GM18502 (cell line): Measurements from ENCODE around the gene TRIM47.

Experiments used
- ATAC-seq: cut with Tn5 transposase; IDR thresholded peaks from one replicate; pipeline ENCODE4 v1.9.1; 2021; ENCODE audit warnings: mild to moderate bottlenecking; ENCODE audit not compliant: unreplicated experiment, poor library complexity

The TRIM47 gene

DNA sequence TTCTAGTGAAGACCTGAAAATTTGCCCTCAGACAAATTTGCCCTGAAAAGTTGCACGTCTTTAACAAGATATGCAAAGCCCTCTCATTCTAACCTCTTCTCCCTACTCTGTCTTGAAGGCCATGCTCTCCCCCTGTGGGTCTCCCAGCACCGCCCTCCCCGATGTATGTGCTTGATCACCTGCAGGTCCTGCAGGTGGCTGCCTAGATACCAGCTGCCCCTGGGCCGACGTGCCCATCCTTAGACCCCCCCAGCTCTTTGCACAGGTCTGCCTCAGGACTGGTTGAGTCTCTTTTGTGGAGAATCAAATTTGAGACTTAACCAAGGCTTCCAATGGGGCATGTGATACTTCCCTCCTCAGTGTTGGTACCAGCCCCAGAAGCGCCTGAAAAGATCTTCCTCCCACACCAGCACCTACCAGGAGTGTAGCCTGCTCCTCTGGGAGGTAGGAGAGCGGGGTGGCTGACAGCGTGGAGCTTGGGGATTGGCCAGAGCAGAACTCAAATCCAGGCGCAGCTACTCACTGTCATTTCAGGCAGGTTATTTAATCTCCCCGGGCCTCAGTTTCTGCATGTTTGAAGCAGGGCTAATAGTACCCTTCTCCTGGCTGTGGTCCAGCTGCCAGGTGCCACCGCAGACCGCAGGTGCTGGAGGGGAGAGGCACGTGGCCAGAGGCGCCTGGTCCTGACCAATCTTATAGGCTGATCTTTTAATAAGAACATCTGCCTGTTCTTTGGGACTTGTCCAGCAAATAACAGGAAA is 30.9 kb upstream of the TRIM47 start:
- no peak for ATAC-seq

DNA sequence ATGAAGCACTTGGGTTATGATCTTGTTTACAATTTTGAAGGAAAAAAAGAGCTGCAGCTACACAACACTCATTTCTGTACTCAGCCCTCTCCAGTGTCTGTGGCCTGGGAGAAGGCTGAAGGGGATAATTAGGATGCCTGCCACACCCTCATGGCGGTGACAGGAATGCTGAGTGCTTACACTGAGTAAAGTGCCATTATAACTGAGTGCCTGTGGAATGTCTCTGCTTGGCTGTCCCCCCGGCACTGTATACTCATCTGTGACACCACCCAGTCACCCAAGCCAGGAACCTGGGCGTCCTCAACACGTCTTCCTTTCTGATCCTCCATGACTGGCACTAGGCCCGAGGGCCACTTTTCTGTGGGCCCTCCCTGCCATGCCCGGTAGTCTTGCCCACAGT is 29.8 kb upstream of the TRIM47 start:
- ATAC-seq, result no peak

DNA sequence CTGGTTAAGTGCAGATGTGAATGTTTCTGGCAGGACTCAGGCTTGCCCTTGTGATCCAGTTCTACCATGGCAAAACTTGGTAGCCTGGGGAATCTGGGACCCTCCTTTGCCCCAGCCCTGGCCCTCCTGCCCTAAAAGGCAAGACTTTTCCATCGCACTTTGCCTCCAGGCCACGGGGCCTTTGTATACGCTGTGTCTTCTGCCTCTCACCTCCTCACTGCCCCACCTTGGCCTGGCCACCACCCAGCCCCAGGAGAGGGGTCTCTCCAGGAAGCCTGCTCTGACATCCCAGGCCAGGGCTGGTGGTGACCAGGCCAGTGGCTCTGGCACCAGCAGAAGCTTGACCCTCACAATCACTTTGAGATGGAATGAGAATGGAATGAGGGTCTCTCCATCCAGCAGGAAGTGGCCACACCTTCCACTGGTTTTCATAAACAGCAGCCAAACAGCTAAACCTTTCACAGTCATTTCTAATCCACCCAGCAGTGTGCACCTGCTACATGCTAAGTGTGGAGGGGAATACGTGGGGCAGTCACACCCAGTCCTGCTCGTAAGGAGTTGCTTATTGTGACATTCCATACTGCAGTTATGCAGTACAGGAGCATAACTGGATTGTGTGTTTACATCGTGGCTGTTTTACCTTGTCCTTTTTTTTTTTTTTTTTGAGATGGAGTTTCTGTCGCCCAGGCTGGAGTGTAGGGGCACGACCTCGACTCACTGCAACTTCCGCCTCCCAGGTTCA is 27.9 kb upstream of the TRIM47 start:
- no peak for ATAC-seq

DNA sequence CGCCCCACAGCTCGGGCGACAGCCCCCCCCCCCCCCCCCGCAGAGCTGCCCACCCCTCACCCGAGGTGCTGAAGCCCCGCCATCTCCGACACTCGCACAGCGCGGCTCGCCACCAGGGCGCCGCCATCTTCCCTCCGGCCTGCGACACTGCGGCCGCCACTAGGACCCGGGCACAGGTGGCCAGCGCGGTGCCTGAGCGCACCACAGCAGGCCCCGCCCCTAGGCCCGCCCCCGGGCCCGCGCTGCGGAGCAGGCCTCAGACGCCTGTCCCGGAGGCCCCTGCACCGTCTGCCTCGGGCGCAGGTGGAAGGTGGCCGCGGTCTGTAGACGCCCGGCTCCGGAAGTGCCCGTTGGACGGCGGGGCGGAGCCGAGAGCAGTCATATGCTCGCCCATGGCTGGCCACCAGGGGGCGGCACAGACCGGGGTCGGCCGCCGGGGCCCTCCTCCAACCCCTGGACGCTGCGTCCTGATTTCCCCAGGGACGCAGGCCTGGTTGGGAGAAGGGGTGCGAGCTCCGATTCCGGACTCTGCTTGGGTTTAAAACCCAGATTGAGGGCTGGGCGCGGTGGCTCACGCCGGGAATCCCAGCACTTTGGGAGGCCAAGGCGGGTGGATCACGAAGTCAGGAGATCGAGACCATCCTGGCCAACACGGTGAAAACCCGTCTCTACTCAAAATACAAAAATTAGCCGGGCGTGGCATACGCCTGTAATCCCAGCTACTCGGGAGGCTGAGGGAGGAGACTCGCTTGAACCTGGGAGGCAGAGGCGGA is 26.6 kb upstream of the TRIM47 start, which contains the start of gene MRPL38:
TSS of gene MRPL38 (minus strand) at position 136 of the 773 bp plus-strand sequence. CDS start at position 127, 9 bp downstream.
- ATAC-seq, result peak; percentile 98

DNA sequence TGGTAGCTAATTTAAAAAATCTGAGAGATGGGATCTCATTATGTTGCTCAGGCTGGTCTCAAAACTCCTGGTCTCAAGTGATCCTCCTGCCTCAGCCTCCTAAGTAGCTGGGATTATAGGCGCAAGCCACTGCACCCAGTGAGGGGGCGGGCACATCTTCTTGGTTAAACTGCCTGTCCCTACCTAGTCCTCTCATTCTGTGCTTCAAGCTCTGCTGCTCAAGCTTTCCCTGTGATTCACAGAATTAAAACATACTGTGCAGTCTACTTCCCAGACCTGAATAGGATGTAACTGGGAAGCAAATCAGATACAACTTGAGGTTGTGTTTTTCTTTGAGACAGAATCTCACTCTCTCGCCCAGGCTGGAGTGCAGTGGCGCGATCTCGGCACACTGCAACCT is 24.0 kb upstream of the TRIM47 start:
- no peak for ATAC-seq

DNA sequence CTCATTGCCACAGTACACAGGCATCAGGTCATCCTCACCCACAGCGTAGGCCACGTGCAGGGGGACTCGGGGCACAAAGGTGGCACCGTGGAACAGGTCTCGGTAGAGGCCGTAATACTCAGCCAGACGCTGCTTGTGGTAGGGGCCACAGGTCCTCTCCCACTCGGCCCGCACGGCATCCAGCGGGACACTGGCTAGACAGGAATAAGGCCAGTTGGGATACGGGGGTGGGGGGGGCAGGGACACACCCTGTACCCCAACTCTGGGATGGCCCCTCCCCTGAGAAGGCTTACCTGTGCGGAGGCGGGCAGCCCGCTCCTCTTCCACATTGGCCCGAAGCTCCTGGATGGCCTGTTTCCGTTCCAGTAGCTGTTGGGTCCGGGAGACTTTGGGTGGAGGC is 23.3 kb upstream of the TRIM47 start:
- ATAC-seq, result no peak

DNA sequence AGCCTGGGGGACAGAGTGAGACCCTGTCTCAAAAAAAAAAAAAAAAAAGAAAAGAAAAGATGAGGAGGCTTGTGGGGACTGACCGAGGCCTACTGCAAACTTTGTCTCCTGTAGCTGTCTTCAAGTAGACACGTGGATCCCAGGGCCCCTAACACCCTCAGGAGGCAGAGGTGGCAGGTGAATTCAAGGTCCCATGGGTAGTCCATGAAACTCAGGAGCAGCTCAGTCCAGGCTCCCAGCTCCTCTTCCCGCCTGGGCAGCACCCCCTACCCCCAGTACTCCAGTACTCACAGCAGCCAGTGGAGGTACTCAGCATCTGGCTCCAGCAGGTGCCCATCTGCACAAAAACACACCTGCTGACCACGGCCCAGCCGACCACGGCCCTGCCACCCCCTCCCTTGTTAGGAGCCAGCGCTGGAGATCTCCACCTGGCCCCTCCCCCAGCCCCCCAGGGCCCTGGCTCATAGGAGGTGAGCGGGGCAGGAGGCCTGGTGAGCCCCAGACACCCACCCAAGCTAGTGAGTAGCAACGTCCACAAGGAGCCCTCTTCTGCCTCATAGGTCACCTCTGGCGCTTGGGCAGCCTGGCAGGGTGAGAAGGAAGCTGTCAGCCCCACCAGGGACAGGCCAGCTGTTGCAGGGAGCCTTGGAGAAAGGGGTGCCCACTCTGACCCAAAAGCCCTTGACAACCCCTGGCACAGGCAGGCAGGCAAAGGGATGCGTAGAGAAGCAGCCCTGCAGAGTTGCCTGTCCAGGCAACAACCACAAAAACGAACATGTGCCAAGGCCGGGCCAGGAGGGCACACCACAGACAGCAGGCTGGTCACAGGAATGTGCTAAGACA is 22.5 kb upstream of the TRIM47 start:
- ATAC-seq, result no peak

DNA sequence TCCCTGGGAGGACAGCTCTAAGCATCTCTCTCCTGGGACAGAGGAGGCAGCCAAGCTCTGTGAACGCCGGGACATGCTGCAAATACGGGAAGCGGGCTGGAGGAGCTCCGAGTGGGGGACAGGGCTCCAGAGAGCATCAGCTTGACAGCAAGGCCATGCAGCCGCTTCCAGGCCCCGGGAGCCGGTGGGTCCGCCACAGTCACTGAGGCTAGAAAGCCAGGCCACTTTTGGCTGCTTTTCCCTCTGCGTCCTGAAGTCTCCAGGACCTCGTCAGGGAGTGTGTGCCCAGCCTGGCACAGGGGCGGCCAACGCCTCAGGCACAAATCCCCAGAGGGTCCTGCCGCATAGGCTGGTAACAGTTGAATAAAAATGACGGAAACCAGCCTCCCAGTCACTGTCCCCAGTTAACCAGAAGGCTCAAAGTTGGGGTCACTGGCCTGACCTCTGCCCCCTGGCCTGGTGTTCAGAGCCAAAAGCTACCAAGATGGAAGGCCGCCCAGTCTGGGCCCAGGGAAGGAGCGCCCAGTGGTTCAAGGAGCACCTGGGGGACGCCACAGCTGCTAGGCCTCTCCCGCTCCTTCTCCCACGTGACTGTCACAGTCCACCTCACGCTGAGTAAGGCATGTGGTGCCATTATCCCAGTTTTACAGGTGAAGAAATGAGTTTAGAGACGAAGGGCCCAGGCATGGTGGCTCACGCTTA is 21.5 kb upstream of the TRIM47 start:
- no peak for ATAC-seq

DNA sequence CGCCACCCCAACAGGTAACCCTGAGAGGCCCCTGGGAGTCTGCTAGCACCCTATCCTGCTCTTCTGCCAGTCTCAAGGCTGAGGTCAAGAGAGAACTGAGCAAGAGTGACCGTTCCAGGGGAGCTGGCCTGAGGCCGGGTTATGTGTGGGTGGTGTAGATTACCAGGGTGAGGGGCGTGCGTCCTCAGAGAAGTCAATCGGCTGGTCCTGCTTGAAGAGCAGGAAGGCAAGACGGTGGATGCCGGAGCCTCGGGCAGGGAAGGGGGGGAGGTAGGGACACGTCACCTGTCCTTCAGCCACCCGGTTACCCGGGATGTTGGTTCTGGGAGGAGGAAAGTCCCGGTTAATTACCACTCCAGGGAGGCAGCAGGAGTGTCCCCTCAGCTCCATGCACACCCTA is 21.0 kb upstream of the TRIM47 start:
- ATAC-seq, result no peak

DNA sequence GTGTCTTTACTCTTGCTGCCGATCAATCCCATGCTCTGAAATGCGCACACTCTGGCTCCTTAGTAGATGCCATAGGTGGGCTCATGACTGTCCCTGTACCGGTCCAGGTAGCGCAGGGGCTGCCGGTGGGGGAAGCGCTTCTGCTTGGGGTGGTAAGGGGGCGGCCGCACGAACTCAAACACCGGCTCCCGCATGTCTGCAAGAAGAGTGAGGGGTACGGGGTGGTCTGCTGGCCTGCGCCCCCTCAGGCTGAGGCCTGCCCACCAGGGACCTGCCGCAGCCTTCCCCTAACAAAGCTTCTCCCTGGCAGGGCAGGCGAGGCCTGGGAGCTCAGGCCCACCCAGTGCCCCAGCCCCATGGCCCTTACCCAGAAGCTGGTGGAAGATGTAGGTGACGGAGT is 20.4 kb upstream of the TRIM47 start:
- ATAC-seq, result no peak

DNA sequence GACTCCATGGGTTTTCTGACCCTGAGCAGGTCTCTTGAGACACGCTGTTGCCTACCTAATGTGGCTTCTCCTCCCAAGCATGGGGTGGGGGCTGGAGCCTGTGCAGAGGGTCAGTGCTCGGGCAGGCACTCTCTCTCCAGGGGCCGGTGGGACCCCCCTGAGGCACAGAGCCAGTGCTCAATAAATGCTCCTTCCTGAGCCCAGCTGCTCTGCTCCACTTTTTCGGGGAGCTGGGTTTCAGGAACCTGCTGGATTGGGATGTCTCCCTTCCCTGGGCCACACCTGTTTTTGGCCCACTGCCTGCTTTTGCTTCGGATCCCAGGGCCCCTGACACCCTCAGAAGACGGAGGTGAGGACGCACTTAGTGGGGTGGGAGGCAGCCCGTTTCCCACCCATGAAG is 19.7 kb upstream of the TRIM47 start:
- ATAC-seq, result no peak

DNA sequence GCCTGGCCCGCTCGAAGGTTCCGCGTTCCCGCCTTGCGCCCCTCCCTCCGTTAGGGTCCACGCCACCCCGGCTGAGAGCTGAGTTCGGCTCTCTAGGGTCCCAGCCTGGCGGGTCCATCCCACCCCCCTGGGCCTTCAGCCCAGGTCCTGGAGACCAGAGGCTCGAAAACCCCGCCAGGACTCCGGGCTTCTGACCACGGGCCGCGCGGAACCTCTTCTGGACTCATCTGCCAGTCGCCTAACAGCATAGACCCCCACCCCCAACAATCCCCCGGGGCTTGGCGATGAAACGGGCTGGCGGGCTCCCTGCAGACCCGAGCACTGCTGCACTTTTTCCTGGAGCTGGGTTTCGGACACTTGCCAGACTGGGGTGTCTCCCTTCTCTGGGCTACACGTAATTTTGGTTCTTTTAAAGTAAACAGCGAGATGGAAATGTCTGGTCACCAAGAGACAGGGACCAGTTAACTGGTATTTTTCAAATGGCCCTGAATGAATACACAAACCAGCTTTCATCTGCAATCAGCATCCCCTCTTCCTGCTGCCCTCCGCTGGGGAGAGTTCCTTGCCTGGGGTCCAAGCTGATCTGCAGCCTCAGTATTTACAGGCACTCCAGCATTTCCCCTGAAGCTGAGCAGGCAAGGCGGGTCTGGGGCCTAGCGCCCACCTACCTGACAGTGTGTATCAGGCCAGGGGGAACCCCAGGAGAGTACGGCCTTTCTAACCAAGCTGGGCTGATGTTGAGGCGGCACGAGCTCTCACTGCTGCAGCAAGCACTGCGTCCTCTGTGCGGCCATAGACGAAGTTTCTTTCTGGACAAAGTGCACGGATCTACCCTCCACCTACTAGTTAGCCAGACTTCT is 19.0 kb upstream of the TRIM47 start:
- ATAC-seq, result no peak

DNA sequence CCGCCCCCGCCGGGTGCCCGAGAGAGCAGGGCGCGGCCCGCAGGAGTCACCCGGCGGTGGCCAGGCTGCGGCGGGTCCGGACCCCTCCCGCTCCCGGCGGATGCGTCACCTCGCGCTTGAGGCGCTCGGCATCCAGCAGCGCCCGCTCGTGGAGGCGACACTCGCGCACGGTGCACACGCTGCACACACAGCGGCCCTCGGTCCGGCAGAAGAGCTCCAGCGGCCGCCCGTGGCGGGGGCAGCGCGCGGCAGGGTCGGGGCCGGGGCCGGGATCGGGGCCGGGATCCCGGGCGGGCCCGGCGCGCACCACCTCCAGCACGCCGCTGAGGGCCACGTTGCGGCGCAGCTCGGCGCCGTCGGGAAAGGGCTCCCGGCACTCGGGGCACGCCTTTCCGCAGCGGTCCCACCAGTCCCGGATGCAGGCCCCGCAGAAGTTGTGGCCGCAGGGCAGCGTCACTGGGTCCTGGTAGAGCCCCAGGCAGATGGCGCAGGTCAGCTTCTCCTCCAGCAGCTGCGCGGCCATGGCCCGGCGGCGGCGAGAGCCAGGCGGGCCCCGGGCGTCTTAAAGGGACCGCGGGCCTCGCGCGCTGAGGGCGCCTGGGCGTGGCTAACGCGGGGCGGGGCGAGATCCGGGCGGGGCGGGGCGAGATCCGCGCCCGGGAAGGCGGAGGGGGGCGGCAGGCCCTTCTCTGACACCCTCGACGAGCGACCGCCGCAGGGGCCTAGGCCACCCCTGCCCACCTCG is 18.2 kb upstream of the TRIM47 start, which contains the start of gene TRIM65:
TSS of gene TRIM65 (minus strand) at position 537 of the 745 bp plus-strand sequence. CDS start at position 523, 14 bp downstream.
- ATAC-seq, result peak; percentile 70

DNA sequence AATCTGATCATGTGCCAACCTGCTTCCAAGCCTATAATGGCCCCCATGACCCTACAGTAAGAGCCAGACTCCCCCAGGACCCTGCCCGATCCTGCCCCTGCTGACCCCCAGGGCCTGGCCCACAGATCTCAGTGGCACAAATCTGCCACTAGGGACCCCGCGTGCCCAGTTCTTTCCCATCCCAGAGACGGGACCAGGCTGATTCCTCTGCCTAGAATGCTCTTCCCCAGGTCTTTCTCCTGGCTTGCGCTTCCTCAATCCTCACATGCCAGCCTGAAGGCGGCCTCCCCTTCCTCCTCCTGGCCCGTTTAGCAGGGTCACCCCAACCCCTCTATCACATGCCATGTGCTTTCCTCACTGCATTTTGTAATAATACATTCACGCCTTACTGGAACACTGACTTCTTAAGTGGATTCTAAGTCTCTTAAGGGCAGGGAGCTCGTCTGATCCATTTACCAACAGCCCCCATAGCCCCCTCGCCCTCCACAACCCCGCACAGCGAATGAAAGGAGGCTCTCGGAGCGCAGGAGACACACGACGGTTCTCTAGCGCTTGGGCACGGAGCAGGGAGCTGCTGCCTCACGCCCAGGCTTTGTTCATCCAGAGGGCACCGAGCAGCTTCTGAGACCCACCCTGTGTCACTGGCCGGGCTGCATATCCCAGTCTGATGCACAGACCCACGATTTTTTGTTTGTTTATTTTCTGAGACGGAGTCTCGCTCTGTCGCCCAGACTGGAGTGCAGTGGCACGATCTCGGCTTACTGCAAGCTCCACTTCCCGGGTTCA is 17.2 kb upstream of the TRIM47 start:
- ATAC-seq, result no peak

DNA sequence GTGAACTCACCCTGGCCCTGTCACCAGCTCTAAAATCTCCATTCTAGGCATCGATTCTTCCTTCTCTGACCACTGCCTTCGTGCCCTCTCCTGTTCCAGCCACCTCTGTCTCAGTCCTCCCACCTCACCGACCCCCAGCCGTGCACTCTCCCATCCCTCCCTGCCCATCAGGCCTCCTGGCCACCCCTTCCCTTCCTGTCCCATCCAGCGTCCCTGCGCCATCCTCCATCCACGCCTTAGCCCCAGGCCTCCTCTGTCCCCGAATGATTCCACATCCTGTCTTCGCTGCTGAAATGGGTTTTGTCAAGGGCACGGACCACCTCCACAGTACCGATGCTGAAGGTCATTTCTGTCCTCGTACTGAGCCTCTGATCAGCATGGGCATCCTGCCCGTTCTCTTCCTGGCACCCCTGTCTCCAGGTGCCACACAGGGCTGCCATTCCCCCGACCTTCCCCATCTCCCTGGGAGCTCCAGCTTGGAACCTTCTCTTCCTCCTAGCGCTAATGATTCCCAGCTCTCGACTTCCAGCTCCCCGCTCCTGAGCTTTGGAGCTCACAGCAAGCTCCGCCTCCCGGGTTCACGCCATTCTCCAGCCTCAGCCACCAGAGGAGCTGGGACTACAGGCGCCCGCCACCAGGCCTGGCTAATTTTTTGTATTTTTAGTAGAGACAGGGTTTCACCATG is 15.8 kb upstream of the TRIM47 start:
- no peak for ATAC-seq

DNA sequence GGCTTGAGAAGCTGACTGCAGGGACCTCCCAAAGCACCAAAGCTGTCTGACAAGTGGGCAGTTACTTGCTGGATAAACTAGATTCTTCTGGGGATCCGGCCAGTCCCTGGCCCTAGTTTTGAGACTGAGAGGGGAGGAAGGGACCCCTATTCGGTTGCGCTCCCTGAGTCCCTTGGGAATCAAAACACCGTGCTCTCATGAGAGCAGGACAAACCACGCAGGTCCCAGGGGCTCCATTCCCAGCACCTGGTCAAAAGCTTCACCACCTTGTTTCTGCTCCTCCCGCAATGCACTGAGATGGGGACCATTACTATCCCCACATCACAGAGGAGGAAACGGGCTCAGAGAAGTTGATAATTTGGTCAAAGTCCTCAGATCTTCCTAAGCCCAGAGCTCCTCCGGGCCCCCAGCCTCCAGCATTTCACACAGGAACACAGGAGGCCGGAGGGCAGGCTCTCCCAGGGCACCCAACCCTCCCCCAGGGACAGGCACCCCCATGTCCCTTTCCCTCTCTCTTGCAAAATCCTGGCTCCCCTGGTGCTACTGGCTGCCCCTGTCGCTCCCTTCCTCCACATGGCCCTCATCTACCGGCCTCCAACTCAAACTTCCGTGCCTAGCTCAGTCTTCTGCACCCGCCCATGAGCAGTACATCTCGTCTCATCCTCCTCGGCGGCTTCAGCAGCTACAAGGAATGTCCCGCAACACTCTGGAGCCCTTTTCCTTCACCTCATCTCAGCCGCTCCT is 15.1 kb upstream of the TRIM47 start:
- no peak for ATAC-seq
